Keratinocyte (primary cell): Measurements from ENCODE around the gene EXOC4. TPM values are rescaled to one million over a fixed set of nuclear protein-coding genes. Genes with fewer than 3 reads are reported as not detected.

ENCODE experiments used
- DNase-seq: peaks from one replicate; pipeline ENCODE4 v3.0.0-alpha.2; 2011; ENCODE audit warnings: low read depth, missing footprints, low spot score
- FAIRE-seq: peaks from 2 replicates; lab custom pipeline; 2011; peaks lifted over from hg19 to GRCh38; lab: Jason Lieb, UNC
- H2AFZ ChIP-seq: 2 replicates; pipeline ENCODE4 v1.6.0; 2012; ENCODE audit warnings: low read length, control low read depth, inconsistent platforms; ENCODE audit not compliant: control insufficient read depth
- H3K27ac ChIP-seq: 2 replicates; pipeline ENCODE4 v1.5.1; 2011; ENCODE audit warnings: low read length; ENCODE audit not compliant: control insufficient read depth, insufficient read depth
- H3K27me3 ChIP-seq: 3 replicates; pipeline ENCODE4 v1.6.0; 2011; ENCODE audit warnings: low read length; ENCODE audit not compliant: control insufficient read depth, insufficient read depth; ENCODE audit errors: extremely low read depth
- H3K36me3 ChIP-seq, 2 experiments: 2 replicates in 1 of 2; 3 replicates in 1 of 2; pipeline ENCODE4 v1.5.1; 2011; ENCODE audit warnings: low read length in 2 of 2, mild to moderate bottlenecking in 1 of 2; ENCODE audit not compliant: control insufficient read depth in 2 of 2, insufficient read depth in 2 of 2; ENCODE audit errors: extremely low read depth in 1 of 2
- H3K4me1 ChIP-seq: 3 replicates; pipeline ENCODE4 v1.5.1; 2011; ENCODE audit warnings: low read length; ENCODE audit not compliant: control insufficient read depth, insufficient read depth; ENCODE audit errors: extremely low read depth
- H3K4me2 ChIP-seq: 3 replicates; pipeline ENCODE4 v1.6.0; 2011; ENCODE audit warnings: low read depth, low read length; ENCODE audit not compliant: control insufficient read depth, insufficient read depth; ENCODE audit errors: extremely low read depth
- H3K4me3 ChIP-seq, 3 experiments: fragments of 200-600 bp in 1 of 3; sonication (generic) in 1 of 3; 2 replicates in 2 of 3; 3 replicates in 1 of 3; pipeline ENCODE4 v1.5.1; 2011 to 2016; ENCODE audit warnings: low read length in 3 of 3, mild to moderate bottlenecking in 3 of 3, control low read depth in 2 of 3, inconsistent platforms in 1 of 3, low read depth in 1 of 3, mixed read lengths in 1 of 3, mixed run types in 1 of 3, moderate library complexity in 1 of 3; ENCODE audit not compliant: control insufficient read depth in 2 of 3, insufficient read depth in 2 of 3; ENCODE audit errors: extremely low read depth in 1 of 3
- H3K79me2 ChIP-seq: 2 replicates; pipeline ENCODE4 v1.6.0; 2012; ENCODE audit warnings: low read length; ENCODE audit not compliant: control insufficient read depth, insufficient read depth
- H3K9ac ChIP-seq: 3 replicates; pipeline ENCODE4 v1.6.0; 2011; ENCODE audit warnings: low read length; ENCODE audit not compliant: control insufficient read depth, insufficient read depth; ENCODE audit errors: extremely low read depth
- H3K9me1 ChIP-seq: 3 replicates; pipeline ENCODE4 v1.6.0; 2011; ENCODE audit warnings: low read length; ENCODE audit not compliant: control insufficient read depth, insufficient read depth; ENCODE audit errors: extremely low read depth
- H3K9me3 ChIP-seq: 2 replicates; pipeline ENCODE4 v1.5.1; 2012; ENCODE audit warnings: low read depth, low read length; ENCODE audit not compliant: control insufficient read depth
- H4K20me1 ChIP-seq: 3 replicates; pipeline ENCODE4 v1.6.0; 2011; ENCODE audit warnings: low read length; ENCODE audit not compliant: control insufficient read depth, insufficient read depth; ENCODE audit errors: extremely low read depth
- EZH2 ChIP-seq: IDR thresholded peaks from one replicate; pipeline ENCODE4 v1.6.1; 2012; ENCODE audit warnings: inconsistent platforms, mild to moderate bottlenecking, low read length, moderate library complexity
- dilution Hi-C: fragments of 300-500 bp; cut with MboI; formaldehyde crosslinking; loops from one replicate; pipeline ENCODE4 v1.7.0; 2020; ENCODE audit warnings: low sequenced_read_pairs; ENCODE audit not compliant: extremely low pct_ligation_motif_present
- polyA plus RNA-seq, 5 experiments: library from polyadenylated mRNA; depleted of rRNA in 3 of 5; stranded (reverse) in 3 of 5; stranded (forward) in 1 of 5; unstranded in 1 of 5; fragments of >200 nt; gene quantifications; 1 replicate in 1 of 5; 2 replicates in 3 of 5; 3 replicates in 1 of 5; pipeline versions ENCODE4 v1.2.1 to v1.2.3, GENCODE V29; 2011 to 2012; ENCODE audit warnings: missing spikeins in 2 of 5, low read depth in 1 of 5, low replicate concordance in 1 of 5
- TF ChIP-seq, protein P1 (sequence below), 3 experiments: IDR thresholded peaks in 1 of 3; conservative IDR thresholded peaks in 1 of 3; optimal IDR thresholded peaks in 1 of 3; 2 replicates in 2 of 3; 3 replicates in 1 of 3; pipeline versions ENCODE3 to v1.5.1; 2011; ENCODE audit warnings: low read length in 3 of 3, mild to moderate bottlenecking in 3 of 3, moderate library complexity in 2 of 3, control low read depth in 1 of 3, inconsistent platforms in 1 of 3; ENCODE audit not compliant: insufficient read depth in 2 of 3; ENCODE audit errors: extremely low read depth in 1 of 3

EXOC4 gene
- polyA plus RNA-seq, 1 donor (not counting 4 experiments of a cell fraction or from before 2014, with no cell fraction given) = 52.6 TPM

DNA sequence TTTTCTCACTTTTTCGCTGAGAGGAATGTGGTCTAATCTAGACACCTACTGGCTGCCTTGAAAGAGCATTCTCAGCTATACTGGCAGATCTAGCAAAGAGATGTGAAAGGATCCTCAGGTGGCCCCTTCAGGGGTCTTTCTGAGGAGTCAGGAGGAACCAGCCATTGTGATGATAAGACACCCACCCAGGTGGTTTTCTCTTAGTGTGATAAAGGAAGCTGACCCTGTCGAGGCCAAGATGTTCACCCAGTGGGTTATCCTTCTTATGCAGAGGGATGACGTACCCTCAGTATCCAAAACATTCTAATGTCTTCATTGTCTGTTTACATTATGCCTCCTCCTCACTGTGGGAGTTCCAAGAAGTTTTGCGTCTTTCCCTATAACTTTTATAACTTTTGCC lies 776.0 kb downstream of the EXOC4 start:
- Histone ChIP-seq H4K20me1 (no peaks in the 10 kb centered on the region), H3K4me2 (no peak overlapping the region), H3K4me1 (no peaks in the 10 kb centered on the region), H3K9me1 (no peaks in the 10 kb centered on the region), H2AFZ (no peak overlapping the region), H3K27ac (no peak overlapping the region), H3K27me3 (no peaks in the 10 kb centered on the region), H3K79me2 (no peaks in the 10 kb centered on the region), H3K9ac (no peak overlapping the region), H3K9me3 (no peaks in the 10 kb centered on the region), H3K36me3 (no peaks in the 10 kb centered on the region), H3K4me3 (no peak overlapping the region)
- TF ChIP-seq, protein P1, sequence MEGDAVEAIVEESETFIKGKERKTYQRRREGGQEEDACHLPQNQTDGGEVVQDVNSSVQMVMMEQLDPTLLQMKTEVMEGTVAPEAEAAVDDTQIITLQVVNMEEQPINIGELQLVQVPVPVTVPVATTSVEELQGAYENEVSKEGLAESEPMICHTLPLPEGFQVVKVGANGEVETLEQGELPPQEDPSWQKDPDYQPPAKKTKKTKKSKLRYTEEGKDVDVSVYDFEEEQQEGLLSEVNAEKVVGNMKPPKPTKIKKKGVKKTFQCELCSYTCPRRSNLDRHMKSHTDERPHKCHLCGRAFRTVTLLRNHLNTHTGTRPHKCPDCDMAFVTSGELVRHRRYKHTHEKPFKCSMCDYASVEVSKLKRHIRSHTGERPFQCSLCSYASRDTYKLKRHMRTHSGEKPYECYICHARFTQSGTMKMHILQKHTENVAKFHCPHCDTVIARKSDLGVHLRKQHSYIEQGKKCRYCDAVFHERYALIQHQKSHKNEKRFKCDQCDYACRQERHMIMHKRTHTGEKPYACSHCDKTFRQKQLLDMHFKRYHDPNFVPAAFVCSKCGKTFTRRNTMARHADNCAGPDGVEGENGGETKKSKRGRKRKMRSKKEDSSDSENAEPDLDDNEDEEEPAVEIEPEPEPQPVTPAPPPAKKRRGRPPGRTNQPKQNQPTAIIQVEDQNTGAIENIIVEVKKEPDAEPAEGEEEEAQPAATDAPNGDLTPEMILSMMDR (optimal IDR thresholded peaks at IDR 0.05 in 1 of 3, IDR thresholded peaks at IDR 0.05 in 1 of 3, conservative IDR thresholded peaks at IDR 0.05 in 1 of 3; ENCODE audit: extremely low read depth in 1 of 3, insufficient read depth in 2 of 3, low read length in 3 of 3) = no peak
- no peak for TF ChIP-seq EZH2
- dilution Hi-C loops = no loop called here
- DNase-seq (no peak), FAIRE-seq (no peak)

DNA sequence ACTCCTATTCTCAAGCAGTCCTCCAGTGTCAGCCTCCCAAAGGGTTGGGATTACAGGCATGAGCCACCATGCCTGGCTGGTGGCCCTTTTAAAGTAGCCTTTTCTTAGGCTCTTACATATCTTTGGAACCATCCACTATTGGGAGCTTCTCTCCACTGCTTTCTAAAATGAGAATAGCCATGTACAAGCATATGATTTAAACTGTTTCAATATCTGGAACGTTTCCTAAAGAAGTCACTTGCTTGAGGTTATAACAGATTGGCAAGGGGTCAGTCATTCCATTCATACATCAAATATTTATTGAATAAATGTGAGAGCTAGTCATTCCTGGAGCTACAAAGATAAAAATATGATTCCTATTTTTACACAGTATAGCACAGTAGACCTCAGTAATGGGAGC lies 776.9 kb downstream of the EXOC4 start:
- no peaks in the 10 kb centered on the region for H4K20me1 ChIP-seq
- H3K27me3 ChIP-seq = no peaks in the 10 kb centered on the region
- no peak overlapping the region for H3K4me3 ChIP-seq
- H3K36me3 ChIP-seq = no peaks in the 10 kb centered on the region
- dilution Hi-C loops = no loop called here
- no peak overlapping the region for H2AFZ ChIP-seq
- FAIRE-seq (no peak), DNase-seq (no peak)
- no peaks in the 10 kb centered on the region for H3K79me2 ChIP-seq
- H3K9ac ChIP-seq = no peak overlapping the region
- TF ChIP-seq, protein P1 (optimal IDR thresholded peaks at IDR 0.05 in 1 of 3, IDR thresholded peaks at IDR 0.05 in 1 of 3, conservative IDR thresholded peaks at IDR 0.05 in 1 of 3; ENCODE audit: extremely low read depth in 1 of 3, insufficient read depth in 2 of 3, low read length in 3 of 3) = no peak
- no peak for TF ChIP-seq EZH2
- no peak overlapping the region for H3K4me2 ChIP-seq
- no peaks in the 10 kb centered on the region for H3K9me1 ChIP-seq
- H3K4me1 ChIP-seq = no peaks in the 10 kb centered on the region
- H3K9me3 ChIP-seq = no peaks in the 10 kb centered on the region
- no peak overlapping the region for H3K27ac ChIP-seq
